Measurements from ENCODE around the gene CC2D1B. TPM values are rescaled to one million over a fixed set of nuclear protein-coding genes. Genes with fewer than 3 reads are reported as not detected.
A peak's percentile ranks its signal among the peaks of the same experiment; 100 is the strongest.

The CC2D1B gene
- total RNA-seq, 1 experiment from 2014 or later: 29.5 TPM

DNA sequence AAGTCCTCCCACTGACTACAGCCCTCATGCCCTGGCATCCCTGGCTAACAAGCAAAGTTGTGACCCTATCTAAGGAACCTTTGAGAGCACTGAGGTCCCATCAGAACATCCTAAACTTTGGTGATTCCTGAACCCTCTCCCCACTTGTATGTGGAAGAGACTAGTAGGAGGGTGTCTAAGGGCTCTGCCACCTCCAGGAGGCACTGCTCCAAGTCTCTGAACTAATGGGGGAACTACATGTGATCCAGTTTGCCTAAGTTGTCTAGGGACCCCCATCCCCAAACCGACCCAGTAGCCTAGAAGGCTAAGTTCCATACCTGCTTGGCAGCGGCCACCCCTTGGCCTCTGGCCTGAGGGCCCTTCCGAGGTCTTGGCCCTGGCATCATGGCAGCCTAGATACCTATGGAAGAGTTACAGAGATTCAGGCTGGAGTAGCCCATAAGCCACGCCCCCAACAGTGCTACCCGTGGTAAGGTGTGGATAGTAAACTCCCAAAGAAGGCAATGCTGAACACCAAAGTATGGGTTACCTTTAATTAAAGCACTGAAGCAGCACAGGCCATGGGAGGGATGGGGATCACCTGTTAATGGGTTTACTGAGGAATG lies 1.7 kb downstream of the CC2D1B start:
- intact Hi-C loops (cut with micrococcal nuclease): no loop called here
- POLR2A ChIA-PET: interaction anchor here (1.1 to 2.6 kb wide), 8 partner anchors 10 to 485 kb away, joined by 3 to 38 read pairs (median 6); partner anchors contain the start of genes ORC1, PRPF38A and TXNDC12
- no peak for DNase-seq (ENCODE audit: unreplicated experiment)
- CTCF ChIA-PET: interaction anchor here (0.8 to 1.2 kb wide), 2 partner anchors 67 to 237 kb away, joined by 3 read pairs; no protein-coding TSS in a partner anchor
- TF ChIP-seq CTCF (IDR thresholded peaks at IDR 0.05; ENCODE audit: unreplicated experiment): no peak
- Mint-ChIP-seq H3K27ac (ENCODE audit: low read depth, unreplicated experiment) (peak overlapping the region; percentile 95), H3K9me3 (ENCODE audit: unreplicated experiment) (no peaks in the 10 kb centered on the region), H3K36me3 (ENCODE audit: insufficient read depth, unreplicated experiment) (peaks cover 49% of the 10 kb centered on the region), H3K27me3 (ENCODE audit: insufficient read depth, unreplicated experiment) (no peaks in the 10 kb centered on the region), H3K4me3 (ENCODE audit: unreplicated experiment) (peak overlapping the region; percentile 99), H3K4me1 (ENCODE audit: insufficient read depth, unreplicated experiment) (peaks cover 19% of the 10 kb centered on the region)
- BruUV-seq (replicated peaks): no TSS peak

DNA sequence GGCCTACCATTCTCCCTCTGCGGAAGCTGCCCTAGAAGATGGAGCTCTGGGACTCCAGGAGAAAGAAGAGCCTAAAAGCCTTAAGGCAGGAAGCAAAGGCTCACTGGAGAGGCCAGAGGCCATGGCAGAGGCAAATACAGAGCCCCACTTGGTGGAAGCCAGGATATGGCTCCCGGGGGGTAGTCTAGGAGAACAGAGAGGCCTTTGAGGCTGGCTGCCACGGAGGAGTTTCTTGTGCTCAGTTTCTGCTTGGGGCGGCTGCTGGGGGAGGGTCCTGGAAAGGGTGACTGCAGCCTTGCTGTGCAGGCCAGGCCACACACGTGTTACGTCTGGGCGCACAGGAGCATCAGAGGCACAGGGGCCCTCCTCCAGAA lies 5.4 kb downstream of the CC2D1B start:
- H3K36me3 Mint-ChIP-seq (ENCODE audit: insufficient read depth, unreplicated experiment): peaks cover 82% of the 10 kb centered on the region
- H3K27ac Mint-ChIP-seq (ENCODE audit: low read depth, unreplicated experiment): no peak overlapping the region

GRCh38 chr1:52359676-52360594 lies 6.1 kb downstream of the CC2D1B start:
- DNase-seq (ENCODE audit: unreplicated experiment): no peak
- no peak for TF ChIP-seq CTCF (IDR thresholded peaks at IDR 0.05; ENCODE audit: unreplicated experiment)
- no peaks in the 10 kb centered on the region for H3K9me3 Mint-ChIP-seq (ENCODE audit: unreplicated experiment)
- intact Hi-C loops (cut with micrococcal nuclease): no loop called here
- H3K4me3 Mint-ChIP-seq (ENCODE audit: unreplicated experiment): no peak overlapping the region
- H3K27me3 Mint-ChIP-seq (ENCODE audit: insufficient read depth, unreplicated experiment): no peaks in the 10 kb centered on the region
- H3K27ac Mint-ChIP-seq (ENCODE audit: low read depth, unreplicated experiment): no peak overlapping the region
- no TSS peak for BruUV-seq (replicated peaks)
- H3K36me3 Mint-ChIP-seq (ENCODE audit: insufficient read depth, unreplicated experiment): peaks cover 82% of the 10 kb centered on the region
- ChIA-PET POLR2A (interaction anchor here (0.6 kb wide), 1 partner anchor 28 kb away, joined by 5 read pairs; no protein-coding TSS in a partner anchor), CTCF (interaction anchor here (0.7 kb wide), 1 partner anchor 153 kb away, joined by 3 read pairs; no protein-coding TSS in a partner anchor)
- H3K4me1 Mint-ChIP-seq (ENCODE audit: insufficient read depth, unreplicated experiment): peaks cover 6% of the 10 kb centered on the region

More for the DNA sequence above, 5.4 kb downstream of the CC2D1B start:
- Mint-ChIP-seq H3K27me3 (ENCODE audit: insufficient read depth, unreplicated experiment) (no peaks in the 10 kb centered on the region), H3K9me3 (ENCODE audit: unreplicated experiment) (no peaks in the 10 kb centered on the region), H3K4me3 (ENCODE audit: unreplicated experiment) (no peak overlapping the region), H3K4me1 (ENCODE audit: insufficient read depth, unreplicated experiment) (peaks cover 11% of the 10 kb centered on the region)
- POLR2A ChIA-PET: no interaction called here
- no peak for TF ChIP-seq CTCF (IDR thresholded peaks at IDR 0.05; ENCODE audit: unreplicated experiment)
- DNase-seq (ENCODE audit: unreplicated experiment): no peak
- intact Hi-C loops (cut with micrococcal nuclease): no loop called here
- CTCF ChIA-PET: interaction anchor here (0.7 kb wide), 1 partner anchor 153 kb away, joined by 3 read pairs; no protein-coding TSS in a partner anchor
- no TSS peak for BruUV-seq (replicated peaks)

- intact Hi-C loops (cut with micrococcal nuclease): no loop called here
- ChIA-PET CTCF (no interaction called here), POLR2A (interaction anchor here (0.5 kb wide), 1 partner anchor 177 kb away, joined by 3 read pairs; no protein-coding TSS in a partner anchor)
- no peaks in the 10 kb centered on the region for H3K4me1 Mint-ChIP-seq (ENCODE audit: insufficient read depth, unreplicated experiment)
- peaks cover 83% of the 10 kb centered on the region for H3K36me3 Mint-ChIP-seq (ENCODE audit: insufficient read depth, unreplicated experiment)
- no peaks in the 10 kb centered on the region for H3K27me3 Mint-ChIP-seq (ENCODE audit: insufficient read depth, unreplicated experiment)
- DNase-seq (ENCODE audit: unreplicated experiment): no peak
- H3K27ac Mint-ChIP-seq (ENCODE audit: low read depth, unreplicated experiment): no peak overlapping the region
- no TSS peak for BruUV-seq (replicated peaks)
- TF ChIP-seq CTCF (IDR thresholded peaks at IDR 0.05; ENCODE audit: unreplicated experiment): no peak
- H3K9me3 Mint-ChIP-seq (ENCODE audit: unreplicated experiment): no peaks in the 10 kb centered on the region
- H3K4me3 Mint-ChIP-seq (ENCODE audit: unreplicated experiment): no peak overlapping the region
Observed at GRCh38 chr1:52358851-52359497, 7.0 kb downstream of the CC2D1B start.
